ENCODE measurements around the gene C15orf61. TPM values are rescaled to one million over a fixed set of nuclear protein-coding genes. Genes with fewer than 3 reads are reported as not detected.

The C15orf61 gene
- total RNA-seq, 4 donors from 2014 or later: 8.2 to 19.0 (median 13.5) TPM

DNA sequence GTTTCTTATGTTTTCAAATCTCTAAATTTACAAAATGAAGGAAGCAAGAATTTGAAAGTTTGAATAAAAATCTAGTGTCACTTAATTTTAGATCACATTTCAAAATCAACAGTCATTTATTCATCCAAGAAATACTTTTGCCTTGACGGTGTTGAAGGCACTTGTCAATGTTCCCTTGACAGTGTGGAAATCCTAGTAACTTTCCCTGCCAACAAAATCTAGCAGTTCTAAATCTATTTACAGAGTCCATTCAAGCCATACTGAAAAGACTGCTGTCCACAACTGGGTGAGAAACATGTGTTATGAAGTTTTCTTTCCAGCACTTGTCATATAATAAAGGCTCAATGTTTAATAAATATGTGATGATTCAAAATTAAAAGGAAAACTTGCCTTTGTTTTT, 12.9 kb downstream of the C15orf61 start:
- no peak overlapping the region for H3K4me3 ChIP-seq (ENCODE audit: low read depth, poor library complexity, severe bottlenecking)
- TF ChIP-seq CTCF (IDR thresholded peaks at IDR 0.05): no peak
- no peak for TF ChIP-seq POLR2A (IDR thresholded peaks at IDR 0.05)
- intact Hi-C loops (cut with DNase I; ENCODE audit: low total_unique reads): no loop called here
- 71 to 79% methylated on average over 1 of the region's 1 CpG for WGBS, 2 donors
- DNase-seq (ENCODE audit: low spot score in 2 of 2): no peak

GRCh38 chr15:67534360-67534759, 13.4 kb downstream of the C15orf61 start:
- no peak for DNase-seq (ENCODE audit: low spot score in 2 of 2)
- intact Hi-C loops (cut with DNase I; ENCODE audit: low total_unique reads): no loop called here
- 91 to 100% methylated on average over 1 of the region's 1 CpG for WGBS, 2 donors
- no peak overlapping the region for H3K4me3 ChIP-seq (ENCODE audit: low read depth, poor library complexity, severe bottlenecking)
- no peak for TF ChIP-seq POLR2A (IDR thresholded peaks at IDR 0.05)
- no peak for TF ChIP-seq CTCF (IDR thresholded peaks at IDR 0.05)

DNA sequence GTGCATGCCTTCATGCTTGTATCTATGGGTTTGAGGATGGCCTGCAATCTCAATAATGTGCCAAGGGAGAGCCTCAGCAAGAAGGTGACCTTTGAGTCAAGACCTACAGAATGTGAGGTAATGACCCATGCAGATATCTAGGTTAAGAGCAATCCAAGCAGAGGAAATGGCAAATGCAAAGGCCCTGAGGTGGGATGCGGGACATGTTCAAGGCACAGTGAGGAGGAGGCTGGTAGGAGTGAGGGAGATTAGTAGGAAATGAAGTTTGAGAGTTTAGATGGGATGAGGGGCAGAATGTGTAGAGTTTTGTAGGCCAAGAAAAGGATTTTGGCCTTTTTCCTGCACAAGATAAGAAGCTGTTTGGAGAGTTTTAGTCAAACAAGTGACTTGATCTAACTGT, 16.8 kb downstream of the C15orf61 start:
- no peak overlapping the region for H3K4me3 ChIP-seq (ENCODE audit: low read depth, poor library complexity, severe bottlenecking)
- 94 to 95% methylated on average over 1 of the region's 1 CpG for WGBS, 2 donors
- intact Hi-C loops (cut with DNase I; ENCODE audit: low total_unique reads): no loop called here
- TF ChIP-seq CTCF (IDR thresholded peaks at IDR 0.05) (no peak), POLR2A (IDR thresholded peaks at IDR 0.05) (no peak)
- no peak for DNase-seq (ENCODE audit: low spot score in 2 of 2)

DNA sequence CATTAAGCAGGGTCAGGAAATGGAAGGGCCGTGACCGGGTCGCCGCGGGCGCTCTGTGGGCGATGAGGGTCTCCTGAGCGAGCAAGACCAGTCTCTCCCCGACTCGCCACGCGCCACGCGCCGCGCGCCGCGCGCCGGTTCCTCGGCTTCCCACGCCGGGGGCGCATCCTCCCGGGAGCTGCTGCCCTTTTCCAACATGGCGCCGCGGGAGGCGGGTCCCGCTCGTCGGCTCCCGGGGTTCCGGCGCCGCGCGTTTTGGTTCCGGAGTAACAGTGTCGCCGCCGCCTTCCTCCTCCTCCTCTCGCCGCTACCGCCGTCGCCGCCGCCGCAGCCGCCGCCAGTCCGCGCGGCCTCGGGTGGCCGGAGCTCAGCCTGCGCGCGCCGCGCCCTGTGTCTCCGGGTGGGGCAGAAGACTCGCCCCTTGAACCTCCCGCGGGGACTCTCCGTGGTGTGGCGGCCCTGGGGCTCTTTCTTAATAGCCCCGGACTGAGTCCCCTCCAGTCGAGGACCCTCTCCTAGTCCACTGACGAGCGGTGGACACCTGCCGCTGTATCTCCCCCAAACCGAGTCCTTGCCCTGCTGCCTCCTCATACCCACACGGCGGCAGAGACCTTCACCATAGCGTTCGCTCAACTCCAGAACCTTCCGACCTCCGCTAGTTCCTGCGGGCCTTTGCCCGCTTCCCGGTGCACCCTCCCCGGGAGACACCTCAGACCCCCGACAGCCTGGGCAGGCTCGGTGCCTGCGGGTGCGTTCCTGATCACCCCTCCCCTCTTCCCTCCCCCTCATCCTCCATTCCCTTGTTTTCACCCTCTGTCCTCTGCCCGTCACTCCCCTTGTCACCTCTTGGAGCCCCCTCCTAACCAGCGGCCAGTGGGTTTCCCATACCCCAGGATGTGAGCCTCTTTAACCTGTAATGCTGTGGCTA, 21.8 kb downstream of the C15orf61 start, which contains the start of gene MAP2K5:
MAP2K5 (plus strand) TSS at position 284 of the 928 bp plus-strand sequence; CDS start at position 917, 633 bp downstream.
- peak within 1 kb of the TSS; percentile 80 for H3K4me3 ChIP-seq (ENCODE audit: low read depth, poor library complexity, severe bottlenecking)
- peak; percentile 83 to 97 for DNase-seq (ENCODE audit: low spot score in 2 of 2)
- 0 to 1% methylated on average over 26 to 70 of the region's 91 CpGs for WGBS, 2 donors
- intact Hi-C loops (cut with DNase I; ENCODE audit: low total_unique reads): no loop called here
- TF ChIP-seq CTCF (IDR thresholded peaks at IDR 0.05): no peak
- peak in 1 of 2 donors; percentile 5 for TF ChIP-seq POLR2A (IDR thresholded peaks at IDR 0.05)

DNA sequence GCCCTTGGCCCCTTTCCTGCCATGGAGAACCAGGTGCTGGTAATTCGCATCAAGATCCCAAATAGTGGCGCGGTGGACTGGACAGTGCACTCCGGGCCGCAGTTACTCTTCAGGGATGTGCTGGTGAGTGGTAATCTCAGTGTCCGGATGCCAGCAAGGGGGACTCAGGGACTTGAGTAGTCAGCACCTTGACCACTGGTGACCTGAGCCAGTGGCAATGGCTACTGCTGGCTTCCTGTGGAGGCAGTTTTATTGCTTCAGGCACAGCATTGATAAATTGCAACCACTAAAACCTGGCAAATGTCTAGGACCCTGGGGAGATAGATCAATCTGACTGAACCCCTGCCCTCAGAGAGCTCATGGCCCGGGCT, 22.4 kb downstream of the C15orf61 start:
- TF ChIP-seq POLR2A (IDR thresholded peaks at IDR 0.05) (no peak), CTCF (IDR thresholded peaks at IDR 0.05) (no peak)
- 39 to 41% methylated on average over 7 of the region's 7 CpGs for WGBS, 2 donors
- DNase-seq (ENCODE audit: low spot score in 2 of 2): no peak
- intact Hi-C loops (cut with DNase I; ENCODE audit: low total_unique reads): no loop called here
- H3K4me3 ChIP-seq (ENCODE audit: low read depth, poor library complexity, severe bottlenecking): peak overlapping the region; percentile 80

All from lower leg skin (tissue), 4 donors.